Adrenal gland (tissue), 5 donors: ENCODE data around the gene MAPK4.

Experiments
- CTCF ChIP-seq, 6 experiments: fragments of 450-650 bp in 4 of 6; fragments of 200-600 bp in 2 of 6; sonication (generic) in 1 of 6; IDR thresholded peaks; 1 replicate in 5 of 6; 2 replicates in 1 of 6; pipeline versions ENCODE4 v1.5.1 to v1.8.0; 2016 to 2021; ENCODE audit warnings: antibody characterized with exemption in 6 of 6, mild to moderate bottlenecking in 2 of 6, moderate library complexity in 1 of 6
- POLR2A ChIP-seq, 2 donors: fragments of 450-650 bp; IDR thresholded peaks; one replicate each; pipeline ENCODE4 v1.6.1; 2017; ENCODE audit warnings: antibody characterized with exemption in 2 of 2, mild to moderate bottlenecking in 2 of 2, moderate library complexity in 1 of 2
- donor health status: DM: no; HTN: no; CAD: no.

DNA sequence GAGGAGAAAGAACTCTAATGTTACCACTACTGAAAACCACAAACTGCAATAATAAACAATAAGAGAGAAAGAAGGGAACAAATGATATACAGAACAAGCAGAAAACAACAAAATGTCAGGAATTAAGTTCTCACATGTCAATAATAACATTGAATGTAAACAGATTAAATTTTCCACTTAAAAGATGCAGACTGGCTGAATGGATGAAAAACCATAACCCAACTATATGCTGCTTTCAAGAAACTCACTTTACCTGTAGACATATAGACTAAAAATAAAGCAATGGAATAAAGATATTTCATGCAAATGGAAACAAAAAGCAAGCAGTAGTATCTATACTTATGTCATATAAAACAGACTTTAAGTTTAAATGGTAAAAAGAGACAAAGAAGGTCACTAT lies 209.6 kb downstream of the MAPK4 start:
- TF ChIP-seq POLR2A (IDR thresholded peaks at IDR 0.05) (no peak), CTCF (IDR thresholded peaks at IDR 0.05) (no peak)
